A549 (cell line): ENCODE measurements around the gene TENM3. TPM values are rescaled to one million over a fixed set of nuclear protein-coding genes. Genes with fewer than 3 reads are reported as not detected.

ENCODE experiments used
- ATAC-seq, 2 experiments: fragments of 200-7000 bp in 1 of 2; fragments of >200 bp in 1 of 2; cut with Nextera tagmentation in 1 of 2; cut with Tn5 transposase in 1 of 2; 3 replicates each; pipeline versions ENCODE4 v1.8.0 to v1.9.1; 2018 to 2020; ENCODE audit warnings: mild to moderate bottlenecking in 1 of 2, moderate library complexity in 1 of 2
- CTCF ChIA-PET: fragments of 300-600 bp; sonication (Branson Sonifier 250); formaldehyde crosslinking; extraction: SDS; loops from one replicate; lab custom pipeline; 2021; ENCODE audit warnings: antibody characterized with exemption, inconsistent platforms; lab: Yijun Ruan, JAX
- POLR2A ChIA-PET: fragments of 350-600 bp; formaldehyde crosslinking; extraction: SDS; loops from one replicate; lab custom pipeline; 2021; ENCODE audit warnings: antibody characterized with exemption, inconsistent platforms; lab: Yijun Ruan, JAX
- DNase-seq, 2 experiments: peaks; one replicate each; pipeline versions ENCODE4 v3.0.0 to v3.0.0-alpha.2; 2011 to 2016; ENCODE audit warnings: low read depth in 1 of 2, low spot score in 1 of 2
- FAIRE-seq: peaks from 2 replicates; lab custom pipeline; 2011; peaks lifted over from hg19 to GRCh38; lab: Jason Lieb, UNC
- H3K27ac ChIP-seq, 2 experiments: fragments of >200 bp; sonication (Bioruptor Twin); formaldehyde crosslinking; 3 replicates each; pipeline ENCODE4 v1.5.1; 2016 to 2017
- H3K4me1 ChIP-seq: fragments of >200 bp; sonication (Bioruptor Twin); formaldehyde crosslinking; 3 replicates; pipeline ENCODE4 v1.6.1; 2016
- H3K4me2 ChIP-seq: fragments of >200 bp; sonication (Bioruptor Twin); formaldehyde crosslinking; 3 replicates; pipeline ENCODE4 v1.6.1; 2016
- H3K4me3 ChIP-seq: fragments of >200 bp; sonication (Bioruptor Twin); formaldehyde crosslinking; 3 replicates; pipeline ENCODE4 v1.5.1; 2016
- H3K9me3 ChIP-seq: fragments of >200 bp; sonication (Bioruptor Twin); formaldehyde crosslinking; 3 replicates; pipeline ENCODE4 v1.6.1; 2016
- BCL3 ChIP-seq: fragments of >200 bp; sonication (Bioruptor Twin); formaldehyde crosslinking; IDR thresholded peaks from 3 replicates; pipeline ENCODE4 v1.6.1; 2016
- BHLHE40 ChIP-seq: IDR thresholded peaks from 2 replicates; pipeline ENCODE4 v1.6.1; 2012; ENCODE audit warnings: low read depth, low read length, inconsistent platforms
- CBX8 ChIP-seq: fragments of 200-600 bp; sonication (generic); IDR thresholded peaks from 2 replicates; pipeline ENCODE4 v1.6.1; 2016
- CEBPB ChIP-seq, 2 experiments: fragments of >200 bp in 1 of 2; sonication (Bioruptor Twin) in 1 of 2; formaldehyde crosslinking in 1 of 2; IDR thresholded peaks; 2 replicates each; pipeline ENCODE4 v1.6.1; 2012 to 2016
- CHD2 ChIP-seq: fragments of 150-350 bp; IDR thresholded peaks from 2 replicates; pipeline ENCODE4 v1.6.1; 2014; ENCODE audit warnings: low read length; ENCODE audit not compliant: partially characterized antibody
- CHD4 ChIP-seq: fragments of 200-600 bp; sonication (generic); IDR thresholded peaks from 2 replicates; pipeline ENCODE4 v1.6.1; 2016; ENCODE audit warnings: antibody characterized with exemption, mild to moderate bottlenecking, borderline replicate concordance
- CTCF ChIP-seq: fragments of >200 bp; sonication (Bioruptor Twin); formaldehyde crosslinking; IDR thresholded peaks from 3 replicates; pipeline ENCODE4 v1.5.1; 2016
- E2F6 ChIP-seq: IDR thresholded peaks from 2 replicates; pipeline ENCODE4 v1.6.1; 2012; ENCODE audit warnings: low read depth, borderline replicate concordance
- EHF ChIP-seq: fragments of 250-450 bp; sonication (Bioruptor Pico); IDR thresholded peaks from 2 replicates; pipeline ENCODE4 v1.5.0; 2020; ENCODE audit warnings: mild to moderate bottlenecking
- EHMT2 ChIP-seq: fragments of 200-600 bp; sonication (generic); IDR thresholded peaks from 2 replicates; pipeline ENCODE4 v1.6.1; 2016; ENCODE audit warnings: antibody characterized with exemption, low read depth, mild to moderate bottlenecking, moderate library complexity
- EP300 ChIP-seq, 2 experiments: fragments of >200 bp; sonication (Bioruptor Twin); formaldehyde crosslinking; IDR thresholded peaks; 2 replicates in 1 of 2; 3 replicates in 1 of 2; pipeline ENCODE4 v1.6.1; 2016 to 2017
- ESRRA ChIP-seq: fragments of 150-350 bp; IDR thresholded peaks from 2 replicates; pipeline ENCODE4 v1.6.1; 2014; ENCODE audit warnings: mild to moderate bottlenecking, low read length, borderline replicate concordance
- FOSB ChIP-seq: fragments of 250-450 bp; sonication (Bioruptor Pico); IDR thresholded peaks from 2 replicates; pipeline ENCODE4 v1.5.0; 2020; ENCODE audit warnings: mild to moderate bottlenecking, moderate library complexity
- FOXS1 ChIP-seq: fragments of 250-450 bp; sonication (Bioruptor Pico); IDR thresholded peaks from 2 replicates; pipeline ENCODE4 v1.5.0; 2020; ENCODE audit warnings: mild to moderate bottlenecking, moderate library complexity
- HOXA7 ChIP-seq: fragments of 250-450 bp; sonication (Bioruptor Pico); IDR thresholded peaks from 2 replicates; pipeline ENCODE4 v1.5.0; 2020; ENCODE audit warnings: mild to moderate bottlenecking, moderate library complexity
- HOXB13 ChIP-seq: fragments of 250-450 bp; sonication (Bioruptor Pico); IDR thresholded peaks from 2 replicates; pipeline ENCODE4 v1.5.0; 2020; ENCODE audit warnings: low read depth, mild to moderate bottlenecking, moderate library complexity
- HOXB5 ChIP-seq: fragments of 250-450 bp; sonication (Bioruptor Pico); IDR thresholded peaks from 2 replicates; pipeline ENCODE4 v1.5.0; 2020; ENCODE audit warnings: mild to moderate bottlenecking, moderate library complexity
- JUNB ChIP-seq: fragments of >200 bp; sonication (Bioruptor Twin); formaldehyde crosslinking; IDR thresholded peaks from 2 replicates; pipeline ENCODE4 v1.6.1; 2016
- KDM5A ChIP-seq: fragments of 200-600 bp; sonication (generic); IDR thresholded peaks from 2 replicates; pipeline ENCODE4 v1.6.1; 2016; ENCODE audit warnings: antibody characterized with exemption, mild to moderate bottlenecking
- MYC ChIP-seq: IDR thresholded peaks from 2 replicates; pipeline ENCODE4 v1.6.1; 2012; ENCODE audit warnings: mild to moderate bottlenecking, inconsistent platforms, low read length, improper control_type of control experiment, borderline replicate concordance
- PBX3 ChIP-seq: IDR thresholded peaks from 2 replicates; pipeline ENCODE4 v1.6.1; 2012
- PHF8 ChIP-seq: fragments of 200-600 bp; sonication (generic); IDR thresholded peaks from 2 replicates; pipeline ENCODE4 v1.6.1; 2016; ENCODE audit warnings: low read depth, mild to moderate bottlenecking, antibody characterized with exemption, moderate library complexity, borderline replicate concordance
- RARB ChIP-seq: fragments of 250-450 bp; sonication (Bioruptor Pico); IDR thresholded peaks from 2 replicates; pipeline ENCODE4 v1.8.0; 2021; ENCODE audit warnings: mild to moderate bottlenecking, moderate library complexity
- RCOR1 ChIP-seq: fragments of 150-350 bp; IDR thresholded peaks from 2 replicates; pipeline ENCODE4 v1.6.1; 2014; ENCODE audit warnings: antibody characterized with exemption, low read length, low read depth
- SMC3 ChIP-seq: fragments of >200 bp; sonication (Bioruptor Twin); formaldehyde crosslinking; IDR thresholded peaks from 3 replicates; pipeline ENCODE4 v1.6.1; 2018; ENCODE audit warnings: inconsistent platforms
- TP53 ChIP-seq: fragments of 250-450 bp; sonication (Bioruptor Pico); IDR thresholded peaks from 2 replicates; pipeline ENCODE4 v1.5.0; 2021; ENCODE audit warnings: mild to moderate bottlenecking, moderate library complexity
- USF2 ChIP-seq: fragments of 450-650 bp; IDR thresholded peaks from 2 replicates; pipeline ENCODE4 v1.6.1; 2014; ENCODE audit warnings: antibody characterized with exemption
- ZC3H11A ChIP-seq: fragments of 450-650 bp; IDR thresholded peaks from 2 replicates; pipeline ENCODE4 v1.6.1; 2014; ENCODE audit warnings: antibody characterized with exemption, mild to moderate bottlenecking
- ZFP36 ChIP-seq: fragments of 450-650 bp; IDR thresholded peaks from 2 replicates; pipeline ENCODE4 v1.6.1; 2014; ENCODE audit warnings: borderline replicate concordance; ENCODE audit not compliant: partially characterized antibody
- WGBS: methylation state at CpG from one replicate; pipeline ENCODE4 v1.1.6; 2017; ENCODE audit errors: missing lambda C conversion rate; 5-methylcytosine and 5-hydroxymethylcytosine counted together
- polyA plus RNA-seq, 4 experiments: library from polyadenylated mRNA; depleted of rRNA in 3 of 4; stranded (reverse); fragments of >200 nt; fragmentation: RNase III in 1 of 4; extraction: RNeasy Plus Mini Kit Qiagen cat#74134 plus additional on column Dnase treatment in 1 of 4; gene quantifications; 2 replicates in 3 of 4; 3 replicates in 1 of 4; pipeline ENCODE4 v1.2.3, GENCODE V29; 2011 to 2017

Gene TENM3
- polyA plus RNA-seq, 2 of the 4 experiments (the other 2 are of a cell fraction) = 2.4 to 7.3 TPM

GRCh38 chr4:182306792-182307507 lies 63.7 kb downstream of the TENM3 start:
- Histone ChIP-seq H3K4me3 (no peak overlapping the region), H3K4me2 (no peak overlapping the region), H3K4me1 (no peaks in the 10 kb centered on the region), H3K27ac (no peak overlapping the region), H3K9me3 (no peaks in the 10 kb centered on the region)
- 0 out of 3 replicates have a peak, but pooled peaks have one; percentile 11 for TF ChIP-seq CTCF
- TF ChIP-seq E2F6 = no peak
- no peak for TF ChIP-seq SMC3
- no peak for TF ChIP-seq EHMT2
- DNase-seq = no peak
- ChIA-PET POLR2A (no interaction called here), CTCF (no interaction called here)
- 24% methylated on average over 4 of the region's 4 CpGs for WGBS
- FAIRE-seq = no peak
- no peak for ATAC-seq

- ATAC-seq (no peak), FAIRE-seq (no peak)
Observed at GRCh38 chr4:182307746-182308145, 64.5 kb downstream of the TENM3 start.

GRCh38 chr4:182309877-182310276 lies 66.7 kb downstream of the TENM3 start:
- ChIA-PET POLR2A (no interaction called here), CTCF (no interaction called here)
- Histone ChIP-seq H3K9me3 (peaks cover 8% of the 10 kb centered on the region; the same call in 1 of the 3 replicates), H3K4me2 (no peak overlapping the region), H3K4me3 (no peak overlapping the region), H3K4me1 (no peaks in the 10 kb centered on the region), H3K27ac (no peak overlapping the region)
- no peak for DNase-seq
- TF ChIP-seq FOXS1 (no peak), HOXB5 (CRISPR knock-in tag) (no peak), USF2 (no peak), KDM5A (no peak), RARB (no peak), CHD2 (no peak), BCL3 (no peak), HOXB13 (CRISPR knock-in tag) (no peak), PBX3 (no peak), EHF (CRISPR knock-in tag) (no peak)
- WGBS = 29% methylated on average over 1 of the region's 1 CpG
- ATAC-seq = no peak
- no peak for FAIRE-seq

More at GRCh38 chr4:182307746-182308145, 64.5 kb downstream of the TENM3 start:
- Histone ChIP-seq H3K4me2 (no peak overlapping the region), H3K4me1 (no peaks in the 10 kb centered on the region), H3K4me3 (no peak overlapping the region), H3K9me3 (no peaks in the 10 kb centered on the region), H3K27ac (no peak overlapping the region)
- POLR2A ChIA-PET = no interaction called here
- TF ChIP-seq ESRRA = no peak
- no peak for TF ChIP-seq TP53 (CRISPR knock-in tag)
- no peak for TF ChIP-seq CHD4
- TF ChIP-seq EHMT2 = no peak
- no peak for TF ChIP-seq PHF8
- no peak for TF ChIP-seq BHLHE40
- TF ChIP-seq ZFP36 = no peak
- TF ChIP-seq FOSB (CRISPR knock-in tag) = no peak
- no peak for TF ChIP-seq CEBPB (IDR thresholded peaks at IDR 0.05)
- TF ChIP-seq EP300 (IDR thresholded peaks at IDR 0.05) = no peak
- no peak for TF ChIP-seq USF2
- no peak for TF ChIP-seq RCOR1
- no peak for TF ChIP-seq HOXB5 (CRISPR knock-in tag)
- TF ChIP-seq ZC3H11A = no peak
- no peak for TF ChIP-seq CBX8
- TF ChIP-seq SMC3 = no peak
- no peak for TF ChIP-seq MYC
- TF ChIP-seq HOXA7 (CRISPR knock-in tag) = no peak
- TF ChIP-seq JUNB = no peak
- 50% methylated on average over 2 of the region's 2 CpGs for WGBS
- no peak for DNase-seq
- CTCF ChIA-PET = interaction anchor here (0.6 kb wide), 1 partner anchor 307 kb away, joined by 5 read pairs; no protein-coding TSS in a partner anchor
